Measurements from ENCODE around the gene OR51A7.

GRCh38 chr11:4916581-4916980, 13.0 kb downstream of the OR51A7 start:
- no peak for TF ChIP-seq CTCF (tag by site-specific recombination; IDR thresholded peaks at IDR 0.05)
- no peak for TF ChIP-seq GLI4 (tag by site-specific recombination; IDR thresholded peaks at IDR 0.05)
- TF ChIP-seq BCL11A (tag by site-specific recombination; IDR thresholded peaks at IDR 0.05; ENCODE audit: low read depth) = no peak
- TF ChIP-seq ZBTB8A (tag by site-specific recombination; IDR thresholded peaks at IDR 0.05) = no peak
- TF ChIP-seq ZNF580 (tag by site-specific recombination; IDR thresholded peaks at IDR 0.05) = no peak
- no peak for TF ChIP-seq ZNF692 (tag by site-specific recombination; IDR thresholded peaks at IDR 0.05)
- no peak for TF ChIP-seq ZNF521 (tag by site-specific recombination; IDR thresholded peaks at IDR 0.05)
- no peak for TF ChIP-seq TCF7L2 (IDR thresholded peaks at IDR 0.05; ENCODE audit: borderline replicate concordance, low read depth, low read length)
- TF ChIP-seq ZNF670 (tag by site-specific recombination; IDR thresholded peaks at IDR 0.05; ENCODE audit: low read depth) = no peak
- no peak for TF ChIP-seq PRDM1 (tag by site-specific recombination; IDR thresholded peaks at IDR 0.05)
- no peak for TF ChIP-seq YY1 (tag by site-specific recombination; IDR thresholded peaks at IDR 0.05)
- TF ChIP-seq ZNF148 (tag by site-specific recombination; IDR thresholded peaks at IDR 0.05; ENCODE audit: borderline replicate concordance) = no peak
- TF ChIP-seq ZNF274 (IDR thresholded peaks at IDR 0.05; ENCODE audit: low read length) = no peak
- TF ChIP-seq ZNF274 (tag by site-specific recombination; IDR thresholded peaks at IDR 0.05; ENCODE audit: borderline replicate concordance) = no peak

Measured in HEK293 (cell line).